Posterior cingulate gyrus (tissue), 11 donors: ENCODE results near the gene CBLB.
"Not testable (repeated sequence)": the region's sequence is repeated elsewhere in the genome, so short reads cannot be mapped to it uniquely, and the experiment has no call there.

Experiments used
- DNase-seq, 10 donors: peaks; one replicate each; pipeline versions ENCODE4 v3.0.0 to v3.0.0-alpha.2; 2020 to 2021; ENCODE audit warnings: mixed read lengths in 3 of 10
- intact Hi-C: fragments of 100-400 bp; cut with DNase I; formaldehyde crosslinking; loops from one replicate; pipeline ENCODE4 v1.15.1; 2023

The CBLB gene

GRCh38 chr3:105763659-105764036 lies 105.2 kb downstream of the CBLB start:
- DNase-seq: no peak
- intact Hi-C loops: no loop called here

GRCh38 chr3:105762749-105763658 lies 105.8 kb downstream of the CBLB start:
- peak in 1 of 10 donors; percentile 55 for DNase-seq
- intact Hi-C loops: no loop called here

GRCh38 chr3:105762214-105762613 lies 106.6 kb downstream of the CBLB start:
- intact Hi-C loops, DNase-seq: not testable (repeated sequence)

GRCh38 chr3:105759442-105760078 lies 109.3 kb downstream of the CBLB start:
- intact Hi-C loops: no loop called here
- peak in 2 of 10 donors; percentile 62 to 72 for DNase-seq

- peak in 2 of 10 donors; percentile 64 to 66 for DNase-seq
- intact Hi-C loops: no loop called here
These were observed 110.4 kb downstream of the CBLB start for GRCh38 chr3:105758451-105758850.

- intact Hi-C loops: no loop called here
- DNase-seq: no peak
These were observed 113.5 kb downstream of the CBLB start for GRCh38 chr3:105755121-105755886.

- intact Hi-C loops: no loop called here
- no peak for DNase-seq
These were observed 115.9 kb downstream of the CBLB start for GRCh38 chr3:105752791-105753415.

GRCh38 chr3:105747696-105748095 lies 121.1 kb downstream of the CBLB start:
- no peak for DNase-seq
- intact Hi-C loops: no loop called here

GRCh38 chr3:105747060-105747541 lies 121.7 kb downstream of the CBLB start:
- intact Hi-C loops: no loop called here
- DNase-seq: no peak

- intact Hi-C loops: no loop called here
- DNase-seq: no peak
These were observed 122.4 kb downstream of the CBLB start for GRCh38 chr3:105746231-105746996.

GRCh38 chr3:105745046-105745445 lies 123.8 kb downstream of the CBLB start:
- DNase-seq: no peak
- intact Hi-C loops: no loop called here

- DNase-seq: no peak
- intact Hi-C loops: no loop called here
These were observed 124.6 kb downstream of the CBLB start for GRCh38 chr3:105744202-105744601.

GRCh38 chr3:105733356-105733755 lies 135.5 kb downstream of the CBLB start:
- intact Hi-C loops: no loop called here
- no peak for DNase-seq

- intact Hi-C loops: no loop called here
- no peak for DNase-seq
These were observed 137.1 kb downstream of the CBLB start for GRCh38 chr3:105731686-105732085.

- intact Hi-C loops: no loop called here
- no peak for DNase-seq
These were observed 137.9 kb downstream of the CBLB start for GRCh38 chr3:105730801-105731354.

GRCh38 chr3:105729667-105730066 lies 139.1 kb downstream of the CBLB start:
- intact Hi-C loops: no loop called here
- no peak for DNase-seq

- intact Hi-C loops: no loop called here
These were observed 140.0 kb downstream of the CBLB start for GRCh38 chr3:105728771-105729312.

GRCh38 chr3:105727036-105727435 lies 141.8 kb downstream of the CBLB start:
- intact Hi-C loops, DNase-seq: not testable (repeated sequence)

More at GRCh38 chr3:105728771-105729312, 140.0 kb downstream of the CBLB start:
- DNase-seq: no peak

- DNase-seq: no peak
- intact Hi-C loops: no loop called here
These were observed 145.8 kb downstream of the CBLB start for GRCh38 chr3:105722943-105723556.
